SU-DHL-6 (cell line): Measurements from ENCODE around the gene PREX1.

Experiments
- H2AFZ ChIP-seq: fragments of 200-600 bp; sonication (generic); 2 replicates; pipeline ENCODE4 v1.6.1; 2014; ENCODE audit warnings: low read depth, mild to moderate bottlenecking, moderate library complexity, mixed read lengths, antibody characterized with exemption, low read length; ENCODE audit not compliant: severe bottlenecking
- H3F3A ChIP-seq: fragments of 200-600 bp; shearing (Covaris generic); 2 replicates; pipeline ENCODE4 v1.6.0; 2016; ENCODE audit warnings: antibody characterized with exemption, mild to moderate bottlenecking; ENCODE audit not compliant: insufficient read depth
- H3K27ac ChIP-seq: fragments of 200-600 bp; sonication (generic); 2 replicates; pipeline ENCODE4 v1.5.1; 2016; ENCODE audit warnings: low read depth, mild to moderate bottlenecking, low read length, moderate library complexity, mixed read lengths
- H3K27me3 ChIP-seq: fragments of 200-600 bp; sonication (generic), shearing (Covaris generic); 2 replicates; pipeline ENCODE4 v1.6.0; 2014; ENCODE audit warnings: mild to moderate bottlenecking, low read length
- H3K36me3 ChIP-seq: fragments of 200-600 bp; sonication (generic); 2 replicates; pipeline ENCODE4 v1.6.1; 2014; ENCODE audit warnings: mild to moderate bottlenecking, low read length, mixed read lengths
- H3K4me2 ChIP-seq: fragments of 300-600, 200-600 bp; shearing (Covaris generic), sonication (generic); 2 replicates; pipeline ENCODE4 v1.6.0; 2014; ENCODE audit warnings: low read length, low read depth, mild to moderate bottlenecking; ENCODE audit not compliant: poor library complexity, severe bottlenecking
- H3K4me3 ChIP-seq: fragments of 200-600 bp; sonication (generic); 2 replicates; pipeline ENCODE4 v1.5.1; 2014; ENCODE audit warnings: antibody characterized with exemption, low read length, mild to moderate bottlenecking, mixed read lengths; ENCODE audit not compliant: insufficient read depth, poor library complexity, severe bottlenecking
- H3K79me2 ChIP-seq: fragments of 200-600 bp; sonication (generic); 2 replicates; pipeline ENCODE4 v1.6.1; 2014; ENCODE audit warnings: mild to moderate bottlenecking, low read length, moderate library complexity; ENCODE audit not compliant: insufficient read depth
- H3K9ac ChIP-seq: fragments of 200-600 bp; sonication (generic); 2 replicates; pipeline ENCODE4 v1.7.0; 2014; ENCODE audit warnings: mild to moderate bottlenecking, low read length
- H3K9me2 ChIP-seq: fragments of 200-600 bp; sonication (generic); replicated peaks from 2 replicates; pipeline ENCODE4 v1.6.1; 2014; ENCODE audit warnings: low read length; ENCODE audit not compliant: insufficient read depth
- H3K9me3 ChIP-seq: fragments of 200-600 bp; sonication (generic); 2 replicates; pipeline ENCODE4 v1.6.1; 2014; ENCODE audit warnings: low read length, mixed read lengths; ENCODE audit not compliant: insufficient read depth
- H4K20me1 ChIP-seq: fragments of 200-600 bp; sonication (generic); 2 replicates; pipeline ENCODE4 v1.6.1; 2014; ENCODE audit warnings: low read depth, mild to moderate bottlenecking, antibody characterized with exemption, low read length, moderate library complexity, mixed read lengths
- EZH2phosphoT487 ChIP-seq: fragments of 200-600 bp; sonication (generic), shearing (Covaris generic); conservative IDR thresholded peaks from 2 replicates; pipeline ENCODE4 v1.6.1; 2018; ENCODE audit warnings: mild to moderate bottlenecking, antibody characterized with exemption, low read length, moderate library complexity, mixed read lengths
- TF ChIP-seq, protein P1 (sequence below): fragments of 200-600 bp; sonication (generic); IDR thresholded peaks from one replicate; pipeline ENCODE4 v1.5.1; 2017; ENCODE audit warnings: antibody characterized with exemption, mild to moderate bottlenecking, low read length, moderate library complexity; ENCODE audit not compliant: insufficient read depth, poor library complexity, severe bottlenecking

Gene PREX1

GRCh38 chr20:48651960-48652359 lies 175.8 kb downstream of the PREX1 start:
- Histone ChIP-seq H3K9ac (no peak overlapping the region), H2AFZ (no peak overlapping the region), H3K79me2 (no peaks in the 10 kb centered on the region), H3K9me2 (no peaks in the 10 kb centered on the region), H3F3A (no peaks in the 10 kb centered on the region), H3K4me3 (no peak overlapping the region), H4K20me1 (no peaks in the 10 kb centered on the region), H3K36me3 (no peaks in the 10 kb centered on the region), H3K4me2 (no peak overlapping the region), H3K27ac (no peak overlapping the region), H3K9me3 (no peaks in the 10 kb centered on the region), H3K27me3 (no peaks in the 10 kb centered on the region)
- TF ChIP-seq, protein P1, sequence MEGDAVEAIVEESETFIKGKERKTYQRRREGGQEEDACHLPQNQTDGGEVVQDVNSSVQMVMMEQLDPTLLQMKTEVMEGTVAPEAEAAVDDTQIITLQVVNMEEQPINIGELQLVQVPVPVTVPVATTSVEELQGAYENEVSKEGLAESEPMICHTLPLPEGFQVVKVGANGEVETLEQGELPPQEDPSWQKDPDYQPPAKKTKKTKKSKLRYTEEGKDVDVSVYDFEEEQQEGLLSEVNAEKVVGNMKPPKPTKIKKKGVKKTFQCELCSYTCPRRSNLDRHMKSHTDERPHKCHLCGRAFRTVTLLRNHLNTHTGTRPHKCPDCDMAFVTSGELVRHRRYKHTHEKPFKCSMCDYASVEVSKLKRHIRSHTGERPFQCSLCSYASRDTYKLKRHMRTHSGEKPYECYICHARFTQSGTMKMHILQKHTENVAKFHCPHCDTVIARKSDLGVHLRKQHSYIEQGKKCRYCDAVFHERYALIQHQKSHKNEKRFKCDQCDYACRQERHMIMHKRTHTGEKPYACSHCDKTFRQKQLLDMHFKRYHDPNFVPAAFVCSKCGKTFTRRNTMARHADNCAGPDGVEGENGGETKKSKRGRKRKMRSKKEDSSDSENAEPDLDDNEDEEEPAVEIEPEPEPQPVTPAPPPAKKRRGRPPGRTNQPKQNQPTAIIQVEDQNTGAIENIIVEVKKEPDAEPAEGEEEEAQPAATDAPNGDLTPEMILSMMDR, result no peak
- TF ChIP-seq EZH2phosphoT487, result no peak

DNA sequence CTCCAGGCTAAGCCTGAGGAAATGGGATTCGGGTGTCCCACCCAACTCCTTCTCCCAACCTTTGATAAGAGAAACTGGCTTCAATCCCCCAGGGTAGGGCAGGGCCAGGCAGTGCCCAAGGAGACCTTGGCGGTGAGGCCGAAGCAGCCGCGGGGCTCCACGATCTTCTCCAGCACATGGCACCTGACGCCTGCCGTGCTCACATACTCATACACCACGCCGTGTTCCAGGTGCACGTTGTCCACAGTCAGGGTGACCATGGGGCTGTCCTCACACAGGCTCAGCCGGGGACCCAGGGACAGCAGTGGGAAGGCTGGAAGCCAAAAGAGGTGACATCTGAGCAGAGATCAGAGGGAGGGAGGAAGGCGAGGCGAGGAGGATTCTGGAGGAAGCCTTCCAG lies 176.5 kb downstream of the PREX1 start:
- no peaks in the 10 kb centered on the region for H3K27me3 ChIP-seq
- no peaks in the 10 kb centered on the region for H3F3A ChIP-seq
- H3K9me3 ChIP-seq, result no peaks in the 10 kb centered on the region
- no peaks in the 10 kb centered on the region for H3K9me2 ChIP-seq
- H2AFZ ChIP-seq, result no peak overlapping the region
- no peaks in the 10 kb centered on the region for H4K20me1 ChIP-seq
- TF ChIP-seq, protein P1, result no peak
- no peak for TF ChIP-seq EZH2phosphoT487
- no peaks in the 10 kb centered on the region for H3K79me2 ChIP-seq
- no peak overlapping the region for H3K4me3 ChIP-seq
- no peak overlapping the region for H3K27ac ChIP-seq
- no peak overlapping the region for H3K9ac ChIP-seq
- no peaks in the 10 kb centered on the region for H3K36me3 ChIP-seq
- no peak overlapping the region for H3K4me2 ChIP-seq

DNA sequence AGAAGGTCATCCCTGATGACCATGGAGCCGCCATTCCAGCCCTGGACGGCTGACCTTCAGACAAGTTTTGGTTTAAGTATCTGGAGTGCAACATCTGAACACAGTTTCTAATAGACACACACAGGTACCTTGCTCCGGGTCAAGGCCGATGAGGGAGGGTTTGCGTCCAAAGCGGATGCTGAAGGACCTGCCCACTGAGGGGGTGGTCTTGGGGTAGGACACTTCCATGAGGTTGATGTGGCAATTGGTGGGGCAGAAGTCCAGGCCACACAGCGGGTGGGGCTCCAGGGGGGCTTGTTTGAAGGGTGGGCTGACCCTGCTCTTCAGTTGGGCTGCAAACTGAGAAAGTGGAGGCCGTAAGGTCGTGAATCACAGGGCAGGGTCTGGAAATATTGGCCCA lies 177.9 kb downstream of the PREX1 start:
- Histone ChIP-seq H2AFZ (no peak overlapping the region), H3K9me2 (no peaks in the 10 kb centered on the region), H3K9me3 (no peaks in the 10 kb centered on the region), H3K9ac (no peak overlapping the region), H4K20me1 (no peaks in the 10 kb centered on the region), H3K27me3 (no peaks in the 10 kb centered on the region), H3K36me3 (no peaks in the 10 kb centered on the region), H3F3A (no peaks in the 10 kb centered on the region), H3K79me2 (no peaks in the 10 kb centered on the region), H3K4me2 (no peak overlapping the region), H3K27ac (no peak overlapping the region), H3K4me3 (no peak overlapping the region)
- TF ChIP-seq, protein P1, result no peak
- TF ChIP-seq EZH2phosphoT487, result no peak

- H3K9me3 ChIP-seq, result no peaks in the 10 kb centered on the region
- no peaks in the 10 kb centered on the region for H3F3A ChIP-seq
- no peaks in the 10 kb centered on the region for H4K20me1 ChIP-seq
- H3K9me2 ChIP-seq, result no peaks in the 10 kb centered on the region
- no peaks in the 10 kb centered on the region for H3K36me3 ChIP-seq
- H3K79me2 ChIP-seq, result no peaks in the 10 kb centered on the region
- H3K4me2 ChIP-seq, result no peak overlapping the region
- no peak overlapping the region for H2AFZ ChIP-seq
- no peak overlapping the region for H3K27ac ChIP-seq
- H3K9ac ChIP-seq, result no peak overlapping the region
- no peak overlapping the region for H3K4me3 ChIP-seq
- no peak for TF ChIP-seq EZH2phosphoT487
- TF ChIP-seq, protein P1, result no peak
- no peaks in the 10 kb centered on the region for H3K27me3 ChIP-seq
Observed at GRCh38 chr20:48649104-48649626, 178.6 kb downstream of the PREX1 start.
